K562 (cell line): Measurements from ENCODE around the gene TNFRSF6B. TPM values are rescaled to one million over a fixed set of nuclear protein-coding genes. Genes with fewer than 3 reads are reported as not detected.

Experiments used
- ATF7 ChIP-seq: fragments of 450-650 bp; IDR thresholded peaks from 2 replicates; pipeline ENCODE4 v1.7.1; 2014; ENCODE audit warnings: mild to moderate bottlenecking, moderate library complexity
- CAMTA2 ChIP-seq: fragments of 250-450 bp; sonication (Bioruptor Pico); conservative IDR thresholded peaks from 2 replicates; pipeline ENCODE4 v1.5.1; 2022
- CBX2 ChIP-seq: fragments of 200-600 bp; sonication (generic); IDR thresholded peaks from one replicate; pipeline ENCODE4 v1.6.1; 2012; ENCODE audit warnings: mild to moderate bottlenecking, low read length, inconsistent platforms; ENCODE audit not compliant: insufficient read depth, poor library complexity, severe bottlenecking
- CREM ChIP-seq: IDR thresholded peaks from 2 replicates; pipeline ENCODE4 v1.6.1; 2014; ENCODE audit warnings: antibody characterized with exemption, low read depth
- CXXC5 ChIP-seq: fragments of 250-450 bp; sonication (Bioruptor Pico); IDR thresholded peaks from 2 replicates; pipeline ENCODE4 v1.8.0; 2022; ENCODE audit warnings: inconsistent platforms, mild to moderate bottlenecking, moderate library complexity
- FOXJ3 ChIP-seq: sonication (generic); formaldehyde crosslinking; IDR thresholded peaks from 2 replicates; pipeline ENCODE4 v1.4.0; 2020; ENCODE audit warnings: mild to moderate bottlenecking, missing genetic modification reagents
- GATAD2B ChIP-seq: fragments of 450-650 bp; IDR thresholded peaks from 2 replicates; pipeline ENCODE4 v1.6.1; 2017; ENCODE audit warnings: mild to moderate bottlenecking, borderline replicate concordance
- GTF2A2 ChIP-seq: IDR thresholded peaks from 2 replicates; pipeline ENCODE4 v1.6.1; 2016; ENCODE audit warnings: mild to moderate bottlenecking, missing genetic modification characterization, missing compliant biosample characterization
- MED1 ChIP-seq: sonication (generic); formaldehyde crosslinking; IDR thresholded peaks from 2 replicates; pipeline ENCODE4 v1.8.1; 2023; ENCODE audit warnings: missing genetic modification reagents, borderline replicate concordance
- MEIS2 ChIP-seq: fragments of 450-650 bp; IDR thresholded peaks from 2 replicates; pipeline ENCODE4 v1.6.1; 2014; ENCODE audit warnings: mild to moderate bottlenecking; ENCODE audit not compliant: partially characterized antibody
- MNT ChIP-seq, 2 experiments: fragments of 450-650 bp; conservative IDR thresholded peaks; 2 replicates each; pipeline ENCODE4 v1.6.1; 2017; ENCODE audit warnings: mild to moderate bottlenecking in 2 of 2, moderate library complexity in 2 of 2
- MTF1 ChIP-seq: fragments of 250-450 bp; sonication (Bioruptor Pico); IDR thresholded peaks from 2 replicates; pipeline ENCODE4 v1.9.0; 2021; ENCODE audit warnings: moderate library complexity, mild to moderate bottlenecking, inconsistent platforms, borderline replicate concordance
- PTTG1 ChIP-seq: fragments of 450-650 bp; IDR thresholded peaks from 2 replicates; pipeline ENCODE4 v1.6.1; 2016; ENCODE audit warnings: low read depth, mild to moderate bottlenecking, missing genetic modification characterization, missing compliant biosample characterization
- RCOR1 ChIP-seq, 2 experiments: IDR thresholded peaks; 2 replicates each; pipeline ENCODE4 v1.6.1; 2012; ENCODE audit warnings: low read depth in 2 of 2, low read length in 2 of 2, borderline replicate concordance in 1 of 2, improper control_type of control experiment in 1 of 2
- SMAD4 ChIP-seq: fragments of 250-450 bp; sonication (Bioruptor Pico); conservative IDR thresholded peaks from 2 replicates; pipeline ENCODE4 v1.8.0; 2021; ENCODE audit warnings: inconsistent platforms, mild to moderate bottlenecking, moderate library complexity
- SRSF1 ChIP-seq: fragments of 200-400 bp; formaldehyde crosslinking; IDR thresholded peaks from 2 replicates; pipeline ENCODE4 v1.6.1; 2017; ENCODE audit warnings: mild to moderate bottlenecking, low read depth, low read length, moderate library complexity
- ZBED1 ChIP-seq: IDR thresholded peaks from 2 replicates; pipeline ENCODE4 v1.6.1; 2014
- ZNF217 ChIP-seq: sonication (generic); formaldehyde crosslinking; IDR thresholded peaks from 2 replicates; pipeline ENCODE4 v1.8.0; 2022; ENCODE audit warnings: mild to moderate bottlenecking, missing genetic modification reagents
- ZNF407 ChIP-seq: fragments of 450-650 bp; IDR thresholded peaks from 2 replicates; pipeline ENCODE4 v1.6.1; 2016; ENCODE audit warnings: low read depth
- ZNF764 ChIP-seq: fragments of 250-450 bp; sonication (Bioruptor Pico); IDR thresholded peaks from 2 replicates; pipeline ENCODE4 v1.4.0; 2020; ENCODE audit warnings: low read depth, mild to moderate bottlenecking, moderate library complexity
- polyA plus RNA-seq, 8 experiments: library from polyadenylated mRNA; depleted of rRNA in 4 of 8; stranded (reverse) in 5 of 8; unstranded in 3 of 8; fragments of >200 nt; fragmentation: Nextera tagmentation in 2 of 8; fragmentation: Illumina TruSeq in 1 of 8; extraction: Ambion mirVana in 2 of 8; extraction: Trizol in 1 of 8; gene quantifications; 2 replicates each; pipeline versions ENCODE4 v1.2.1 to v1.2.3, GENCODE V29; 2011 to 2014; ENCODE audit warnings: inconsistent platforms in 1 of 8, missing spikeins in 1 of 8
- total RNA-seq, 7 experiments: library from RNA; depleted of rRNA in 6 of 7; stranded (reverse); fragments of >200 nt in 6 of 7; fragmentation: Illumina TruSeq in 2 of 7; extraction: Trizol in 2 of 7; gene quantifications; 2 replicates each; pipeline versions ENCODE4 v1.2.1 to v1.2.3, GENCODE V29; 2011 to 2021; ENCODE audit warnings: low replicate concordance in 1 of 7

Gene TNFRSF6B
- total and polyA plus RNA-seq, 9 of the 15 experiments (the other 6 are each of a cell fraction or from before 2014, with no cell fraction given): 0.10 to 3.5 (median 0.32) TPM; not detected in 6

- TF ChIP-seq RCOR1 (IDR thresholded peaks at IDR 0.05; ENCODE audit: borderline replicate concordance in 1 of 2, low read depth in 2 of 2, low read length in 2 of 2) (no peak), MNT (conservative IDR thresholded peaks at IDR 0.05) (peak; percentile 38 to 80; a peak in 3 of 4 replicates), SMAD4 (CRISPR knock-in tag) (peak; percentile 76), ZNF217 (no peak), MTF1 (CRISPR knock-in tag) (no peak), ATF7 (peak; percentile 80), SRSF1 (no peak), CREM (peak; percentile 73), GTF2A2 (no peak), CXXC5 (CRISPR knock-in tag) (peak; percentile 92), ZNF407 (no peak), CBX2 (no peak), MED1 (CRISPR knock-in tag) (no peak; the same call in 1 of the 2 replicates), MEIS2 (no peak), PTTG1 (tag) (no peak), GATAD2B (peak; percentile 87), ZNF764 (CRISPR knock-in tag) (no peak), ZBED1 (no peak), FOXJ3 (CRISPR knock-in tag) (no peak), CAMTA2 (0 out of 2 replicates have a peak, but pooled peaks have one; percentile 47)
These were observed 11.3 kb downstream of the TNFRSF6B start, which contains the start of the genes ARFRP1 and ZGPAT (continued) for GRCh38 chr20:63707558-63708300.
